Peyer's patch (tissue), 4 donors: Measurements from ENCODE around the gene ILF2. TPM values are rescaled to one million over a fixed set of nuclear protein-coding genes. Genes with fewer than 3 reads are reported as not detected.

Source experiments
- DNase-seq, 3 donors: peaks; one replicate each; pipeline ENCODE4 v3.0.0-alpha.2; 2017 to 2019
- H3K27ac ChIP-seq, 4 donors: fragments of 200-600 bp; sonication (generic); one replicate each; pipeline ENCODE4 v1.5.1; 2016 to 2019
- H3K27me3 ChIP-seq, 2 donors: fragments of 200-600 bp; sonication (generic); one replicate each; pipeline ENCODE4 v1.5.1; 2019
- H3K36me3 ChIP-seq, 3 donors: fragments of 200-600 bp; sonication (generic); one replicate each; pipeline ENCODE4 v1.5.1; 2016 to 2019
- H3K4me1 ChIP-seq, 4 donors: fragments of 200-600 bp; sonication (generic); one replicate each; pipeline ENCODE4 v1.5.1; 2016 to 2019
- H3K4me3 ChIP-seq, 4 donors: fragments of 200-600 bp; sonication (generic); 1 replicate in 3 of 4; 2 replicates in 1 of 4; pipeline ENCODE4 v1.5.1; 2016 to 2019; ENCODE audit warnings: mild to moderate bottlenecking in 1 of 4
- H3K9me3 ChIP-seq, 4 donors: fragments of 200-600 bp; sonication (generic); one replicate each; pipeline ENCODE4 v1.5.1; 2016 to 2019; ENCODE audit warnings: mild to moderate bottlenecking in 1 of 4
- POLR2A ChIP-seq, 2 donors: fragments of 450-650 bp; IDR thresholded peaks; one replicate each; pipeline ENCODE4 v1.5.1; 2017; ENCODE audit warnings: antibody characterized with exemption in 2 of 2, mild to moderate bottlenecking in 2 of 2, moderate library complexity in 2 of 2
- total RNA-seq, 4 donors: library from RNA; depleted of rRNA; stranded (reverse); fragments of >200 nt; gene quantifications; one replicate each; pipeline ENCODE4 v1.1.0, GENCODE V29; 2016
- TF ChIP-seq, protein P1 (sequence below), 6 experiments: fragments of 450-650 bp in 4 of 6; fragments of 200-600 bp in 2 of 6; sonication (generic) in 1 of 6; IDR thresholded peaks; one replicate each; pipeline ENCODE4 v1.5.1; 2017 to 2019; ENCODE audit warnings: antibody characterized with exemption in 6 of 6, mild to moderate bottlenecking in 3 of 6, moderate library complexity in 1 of 6

ILF2 gene
- total RNA-seq, 4 donors from 2014 or later = 31.4 to 67.7 (median 47.2) TPM

DNA sequence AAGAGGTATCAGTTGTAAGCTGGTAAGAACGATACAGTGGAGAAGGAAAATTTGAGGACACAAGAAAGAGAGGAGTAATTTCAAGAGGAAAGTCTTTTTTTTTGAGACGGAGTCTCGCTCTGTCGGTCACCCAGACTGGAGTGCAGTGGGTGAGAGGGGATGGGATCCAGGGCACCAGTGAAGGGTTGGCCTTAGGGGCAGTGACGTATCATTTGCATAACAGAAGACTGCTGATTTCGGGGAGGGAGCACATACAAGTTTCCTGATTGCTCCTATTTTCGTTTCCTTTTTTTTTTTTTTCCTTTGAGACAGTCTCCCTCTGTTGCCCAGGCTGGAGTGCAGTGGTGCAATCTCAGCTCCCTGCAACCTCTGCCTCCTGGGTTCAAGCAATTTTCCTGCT is 47.7 kb downstream of the ILF2 start:
- no peak overlapping the region for H3K27ac ChIP-seq
- H3K9me3 ChIP-seq = no peaks in the 10 kb centered on the region
- peaks cover 0 to 19% (median 3%) of the 10 kb centered on the region in 4 donors for H3K4me1 ChIP-seq
- H3K36me3 ChIP-seq = peaks cover 0 to 16% (median 0%) of the 10 kb centered on the region in 3 donors
- H3K4me3 ChIP-seq = no peak overlapping the region
- DNase-seq = peak in 1 of 3 donors; percentile 39
- TF ChIP-seq POLR2A (IDR thresholded peaks at IDR 0.05) = no peak
- TF ChIP-seq, protein P1, sequence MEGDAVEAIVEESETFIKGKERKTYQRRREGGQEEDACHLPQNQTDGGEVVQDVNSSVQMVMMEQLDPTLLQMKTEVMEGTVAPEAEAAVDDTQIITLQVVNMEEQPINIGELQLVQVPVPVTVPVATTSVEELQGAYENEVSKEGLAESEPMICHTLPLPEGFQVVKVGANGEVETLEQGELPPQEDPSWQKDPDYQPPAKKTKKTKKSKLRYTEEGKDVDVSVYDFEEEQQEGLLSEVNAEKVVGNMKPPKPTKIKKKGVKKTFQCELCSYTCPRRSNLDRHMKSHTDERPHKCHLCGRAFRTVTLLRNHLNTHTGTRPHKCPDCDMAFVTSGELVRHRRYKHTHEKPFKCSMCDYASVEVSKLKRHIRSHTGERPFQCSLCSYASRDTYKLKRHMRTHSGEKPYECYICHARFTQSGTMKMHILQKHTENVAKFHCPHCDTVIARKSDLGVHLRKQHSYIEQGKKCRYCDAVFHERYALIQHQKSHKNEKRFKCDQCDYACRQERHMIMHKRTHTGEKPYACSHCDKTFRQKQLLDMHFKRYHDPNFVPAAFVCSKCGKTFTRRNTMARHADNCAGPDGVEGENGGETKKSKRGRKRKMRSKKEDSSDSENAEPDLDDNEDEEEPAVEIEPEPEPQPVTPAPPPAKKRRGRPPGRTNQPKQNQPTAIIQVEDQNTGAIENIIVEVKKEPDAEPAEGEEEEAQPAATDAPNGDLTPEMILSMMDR (IDR thresholded peaks at IDR 0.05) = no peak
- H3K27me3 ChIP-seq = no peaks in the 10 kb centered on the region

DNA sequence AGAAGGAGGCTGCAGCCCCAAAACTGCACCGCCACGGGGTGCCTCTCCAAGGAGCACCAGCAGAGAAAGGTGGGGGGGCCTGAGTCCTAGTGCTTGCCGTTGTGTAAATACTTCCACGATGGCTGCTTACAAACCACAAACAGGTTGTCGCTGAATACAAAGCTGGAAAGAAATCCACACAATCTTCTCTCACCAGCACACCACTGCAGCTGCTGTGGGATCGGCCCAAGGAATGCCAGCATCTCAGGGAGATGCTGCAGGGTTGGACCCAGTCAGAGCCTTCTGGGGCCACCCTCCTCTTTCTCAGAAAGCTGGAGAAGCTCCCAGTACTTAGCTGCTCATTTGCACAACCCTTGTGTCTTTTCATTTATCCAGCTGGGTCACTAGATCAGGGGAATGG is 51.6 kb downstream of the ILF2 start:
- no peaks in the 10 kb centered on the region for H3K9me3 ChIP-seq
- TF ChIP-seq, protein P1 (IDR thresholded peaks at IDR 0.05) = no peak
- TF ChIP-seq POLR2A (IDR thresholded peaks at IDR 0.05) = no peak
- H3K4me3 ChIP-seq = no peak overlapping the region
- H3K27me3 ChIP-seq = no peaks in the 10 kb centered on the region
- H3K4me1 ChIP-seq = peaks cover 0 to 17% (median 4%) of the 10 kb centered on the region in 4 donors
- peaks cover 0 to 16% (median 0%) of the 10 kb centered on the region in 3 donors for H3K36me3 ChIP-seq
- H3K27ac ChIP-seq = no peak overlapping the region
- peak in 1 of 3 donors; percentile 18 for DNase-seq

DNA sequence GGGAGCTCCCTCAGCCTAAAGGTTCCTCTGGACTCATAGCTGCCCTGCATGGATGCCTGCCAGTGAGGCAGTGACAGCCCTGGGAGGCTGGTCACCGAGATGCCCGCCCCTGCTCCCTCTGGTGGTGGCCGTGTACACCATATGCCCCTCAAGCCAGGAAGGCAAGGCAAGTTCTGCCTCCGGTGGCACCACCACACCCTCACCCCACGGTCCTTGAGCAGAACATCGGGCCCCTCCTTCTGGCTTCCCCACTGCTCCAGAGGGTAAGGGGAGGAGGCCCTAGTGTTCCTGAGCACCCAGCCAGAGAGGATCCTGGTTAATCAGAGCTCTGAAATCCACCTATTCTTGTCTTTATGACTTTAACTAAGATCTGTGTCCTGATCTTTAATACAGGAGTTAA is 53.1 kb downstream of the ILF2 start:
- H3K27ac ChIP-seq = peak overlapping the region in 3 of 4 donors; percentile 10 to 100 (median 85)
- no peak overlapping the region for H3K4me3 ChIP-seq
- H3K36me3 ChIP-seq = peaks cover 0 to 12% (median 0%) of the 10 kb centered on the region in 3 donors
- H3K4me1 ChIP-seq = peaks cover 0 to 27% (median 4%) of the 10 kb centered on the region in 4 donors
- peak in 2 of 3 donors; percentile 66 to 94 for DNase-seq
- H3K27me3 ChIP-seq = no peaks in the 10 kb centered on the region
- TF ChIP-seq, protein P1 (IDR thresholded peaks at IDR 0.05) = peak in 4 of 6 experiments; percentile 40 to 96 (median 64)
- TF ChIP-seq POLR2A (IDR thresholded peaks at IDR 0.05) = peak in 1 of 2 donors; percentile 33
- H3K9me3 ChIP-seq = no peaks in the 10 kb centered on the region

DNA sequence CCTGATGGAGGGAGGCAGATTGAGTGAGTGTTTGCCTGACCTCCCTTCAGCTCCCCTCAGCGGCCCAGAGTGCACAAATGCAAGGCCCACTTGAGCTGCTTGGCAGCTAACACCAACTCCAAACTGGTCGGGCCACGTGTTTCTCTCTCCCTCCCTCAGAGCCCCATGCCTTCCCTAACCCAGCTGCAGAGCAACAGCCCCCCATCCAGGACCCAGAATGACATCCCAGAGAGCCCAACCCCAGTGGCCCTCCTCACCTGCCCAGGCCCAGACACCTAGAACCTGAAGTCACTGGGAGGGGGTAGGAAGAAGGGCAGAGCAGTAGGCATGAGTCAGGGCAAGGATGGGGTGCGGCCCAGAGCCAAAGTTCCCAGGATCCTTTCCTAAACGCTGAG is 53.9 kb downstream of the ILF2 start:
- DNase-seq = peak in 2 of 3 donors; percentile 50 to 55
- H3K27me3 ChIP-seq = no peaks in the 10 kb centered on the region

DNA sequence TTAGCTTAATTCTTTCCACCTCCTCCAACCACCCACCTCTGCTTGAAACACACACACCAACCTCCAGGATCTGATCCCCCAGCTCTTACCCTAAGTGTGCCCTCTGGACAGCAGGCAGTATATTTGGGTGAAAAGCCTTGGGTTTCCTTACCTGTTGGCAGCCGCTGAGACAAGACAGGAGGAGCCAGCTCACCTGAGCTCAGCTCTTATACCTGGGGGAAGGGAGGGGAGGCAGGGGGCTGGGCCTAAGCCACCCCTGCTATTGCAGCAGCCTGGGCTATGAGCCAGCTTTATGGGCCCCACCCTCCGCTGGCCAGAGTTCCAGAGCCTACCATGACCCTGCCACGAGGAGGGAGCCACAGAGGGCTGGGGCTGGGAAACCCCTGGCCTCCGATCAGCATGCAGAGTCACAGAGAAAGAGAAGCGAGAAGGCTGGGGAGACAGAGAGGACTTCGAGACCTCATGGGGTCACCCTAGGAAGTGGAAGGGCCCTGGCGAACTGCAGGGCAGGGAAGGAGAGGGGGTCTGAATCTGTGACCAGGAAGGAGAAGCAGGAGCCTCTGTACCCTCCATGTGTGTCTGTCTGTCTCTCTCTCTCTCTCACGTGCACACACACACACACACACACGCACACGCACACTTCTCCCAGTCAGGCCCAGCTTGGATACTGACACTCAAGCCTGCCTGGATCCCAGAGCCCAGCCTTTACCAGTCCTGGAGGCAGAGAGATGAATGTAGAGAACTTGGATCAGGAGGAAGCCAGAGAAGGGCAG is 54.5 kb downstream of the ILF2 start, which contains the start of gene S100A14:
TSS of gene S100A14 (minus strand) at position 182 of the 773 bp plus-strand sequence. CDS start 467 bp downstream, outside the sequence.
- peak in 2 of 3 donors; percentile 93 to 94 for DNase-seq
- Histone ChIP-seq H3K9me3 (no peaks in the 10 kb centered on the region), H3K36me3 (peaks cover 0 to 12% (median 0%) of the 10 kb centered on the region in 3 donors), H3K27me3 (no peaks in the 10 kb centered on the region), H3K4me1 (peaks cover 0 to 30% (median 4%) of the 10 kb centered on the region in 4 donors), H3K4me3 (peak within 1 kb of the TSS in 3 of 4 donors; percentile 11 to 62 (median 52)), H3K27ac (peak within 1 kb of the TSS; percentile 17 to 100 (median 84))
- peak; percentile 76 to 94 for TF ChIP-seq POLR2A (IDR thresholded peaks at IDR 0.05)
- TF ChIP-seq, protein P1 (IDR thresholded peaks at IDR 0.05) = no peak

More for the DNA sequence above, 53.9 kb downstream of the ILF2 start:
- Histone ChIP-seq H3K9me3 (no peaks in the 10 kb centered on the region), H3K4me1 (peaks cover 0 to 27% (median 4%) of the 10 kb centered on the region in 4 donors), H3K27ac (peak overlapping the region; percentile 10 to 100 (median 84)), H3K4me3 (peak overlapping the region in 1 of 4 donors; percentile 9), H3K36me3 (peaks cover 0 to 12% (median 0%) of the 10 kb centered on the region in 3 donors)
- TF ChIP-seq, protein P1 (IDR thresholded peaks at IDR 0.05) = no peak
- no peak for TF ChIP-seq POLR2A (IDR thresholded peaks at IDR 0.05)
